ENCODE data around the gene SERF2. TPM values are rescaled to one million over a fixed set of nuclear protein-coding genes. Genes with fewer than 3 reads are reported as not detected.
A peak's percentile ranks its signal among the peaks of the same experiment; 100 is the strongest.

Gene SERF2
- total RNA-seq, 1 donor from 2014 or later = 942 TPM

DNA sequence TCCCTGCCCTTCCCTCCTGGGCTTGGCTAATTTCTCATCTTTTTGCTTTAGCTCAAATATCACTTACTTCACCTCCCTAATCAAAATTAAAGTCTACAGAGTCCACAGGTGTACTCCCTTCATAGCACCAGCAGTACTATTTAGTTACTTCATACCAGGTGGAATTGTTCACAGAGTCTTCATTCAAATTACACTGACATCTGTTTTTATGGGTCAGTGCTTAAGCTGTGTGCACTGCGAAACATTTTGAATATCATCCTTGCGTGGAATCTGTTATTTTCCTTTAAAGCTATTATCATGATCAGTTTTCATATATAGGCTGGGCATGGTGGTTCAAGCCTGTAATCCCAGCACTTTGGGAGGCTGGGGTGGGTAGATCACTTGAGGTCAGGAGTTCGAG lies 2.7 kb upstream of the SERF2 start:
- Histone ChIP-seq H3K36me3 (ENCODE audit: control insufficient read depth, insufficient read depth, low read length) (no peaks in the 10 kb centered on the region), H3K4me3 (ENCODE audit: low read depth, low read length) (no peak overlapping the region), H3K27me3 (ENCODE audit: control insufficient read depth, insufficient read depth, low read length) (no peaks in the 10 kb centered on the region)
- no peak for DNase-seq (ENCODE audit: low read depth)
- TF ChIP-seq, protein P1, sequence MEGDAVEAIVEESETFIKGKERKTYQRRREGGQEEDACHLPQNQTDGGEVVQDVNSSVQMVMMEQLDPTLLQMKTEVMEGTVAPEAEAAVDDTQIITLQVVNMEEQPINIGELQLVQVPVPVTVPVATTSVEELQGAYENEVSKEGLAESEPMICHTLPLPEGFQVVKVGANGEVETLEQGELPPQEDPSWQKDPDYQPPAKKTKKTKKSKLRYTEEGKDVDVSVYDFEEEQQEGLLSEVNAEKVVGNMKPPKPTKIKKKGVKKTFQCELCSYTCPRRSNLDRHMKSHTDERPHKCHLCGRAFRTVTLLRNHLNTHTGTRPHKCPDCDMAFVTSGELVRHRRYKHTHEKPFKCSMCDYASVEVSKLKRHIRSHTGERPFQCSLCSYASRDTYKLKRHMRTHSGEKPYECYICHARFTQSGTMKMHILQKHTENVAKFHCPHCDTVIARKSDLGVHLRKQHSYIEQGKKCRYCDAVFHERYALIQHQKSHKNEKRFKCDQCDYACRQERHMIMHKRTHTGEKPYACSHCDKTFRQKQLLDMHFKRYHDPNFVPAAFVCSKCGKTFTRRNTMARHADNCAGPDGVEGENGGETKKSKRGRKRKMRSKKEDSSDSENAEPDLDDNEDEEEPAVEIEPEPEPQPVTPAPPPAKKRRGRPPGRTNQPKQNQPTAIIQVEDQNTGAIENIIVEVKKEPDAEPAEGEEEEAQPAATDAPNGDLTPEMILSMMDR (IDR thresholded peaks at IDR 0.05; ENCODE audit: insufficient read depth, low read length, poor library complexity, severe bottlenecking) = no peak

DNA sequence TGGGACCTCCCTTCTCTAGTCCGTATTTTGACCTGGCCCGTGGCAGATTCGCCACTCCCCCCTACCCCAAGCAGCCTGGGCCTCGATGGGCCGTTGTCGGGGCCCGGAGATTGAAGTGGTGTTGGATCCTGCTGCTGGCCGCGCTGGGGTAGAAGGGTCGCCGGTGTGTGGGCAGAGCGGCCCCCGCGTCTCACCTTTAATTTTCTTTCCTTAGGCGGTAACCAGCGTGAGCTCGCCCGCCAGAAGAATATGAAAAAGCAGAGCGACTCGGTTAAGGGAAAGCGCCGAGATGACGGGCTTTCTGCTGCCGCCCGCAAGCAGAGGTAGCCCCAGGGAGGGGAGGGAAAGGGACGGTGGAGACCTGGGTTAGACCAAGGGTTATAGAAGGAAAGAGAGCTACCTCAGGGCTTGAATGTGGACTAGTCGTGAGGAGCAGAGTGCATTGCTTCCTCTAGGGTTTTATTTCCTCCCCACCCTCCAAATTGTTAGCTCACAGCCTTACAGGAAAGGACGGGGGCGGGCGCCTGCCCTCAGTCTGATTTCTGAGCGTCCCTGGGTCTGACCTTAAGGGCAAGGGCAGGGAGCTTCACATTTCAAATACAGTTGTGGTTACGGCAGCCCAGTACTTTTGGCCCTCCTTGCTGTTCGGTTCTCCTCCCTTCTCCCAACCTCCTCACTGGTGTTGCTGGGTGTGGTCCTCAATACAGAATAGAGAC lies 799 bp downstream of the SERF2 start:
- Histone ChIP-seq H3K36me3 (ENCODE audit: control insufficient read depth, insufficient read depth, low read length) (peaks cover 8% of the 10 kb centered on the region), H3K27me3 (ENCODE audit: control insufficient read depth, insufficient read depth, low read length) (no peaks in the 10 kb centered on the region), H3K4me3 (ENCODE audit: low read depth, low read length) (peak overlapping the region; percentile 92)
- TF ChIP-seq, protein P1 (IDR thresholded peaks at IDR 0.05; ENCODE audit: insufficient read depth, low read length, poor library complexity, severe bottlenecking) = no peak
- no peak for DNase-seq (ENCODE audit: low read depth)

- Histone ChIP-seq H3K36me3 (ENCODE audit: control insufficient read depth, insufficient read depth, low read length) (peaks cover 8% of the 10 kb centered on the region), H3K4me3 (ENCODE audit: low read depth, low read length) (peak overlapping the region; percentile 92), H3K27me3 (ENCODE audit: control insufficient read depth, insufficient read depth, low read length) (no peaks in the 10 kb centered on the region)
- no peak for DNase-seq (ENCODE audit: low read depth)
- TF ChIP-seq, protein P1 (IDR thresholded peaks at IDR 0.05; ENCODE audit: insufficient read depth, low read length, poor library complexity, severe bottlenecking) = no peak
These were observed 1.5 kb downstream of the SERF2 start for GRCh38 chr15:43793647-43794046.

DNA sequence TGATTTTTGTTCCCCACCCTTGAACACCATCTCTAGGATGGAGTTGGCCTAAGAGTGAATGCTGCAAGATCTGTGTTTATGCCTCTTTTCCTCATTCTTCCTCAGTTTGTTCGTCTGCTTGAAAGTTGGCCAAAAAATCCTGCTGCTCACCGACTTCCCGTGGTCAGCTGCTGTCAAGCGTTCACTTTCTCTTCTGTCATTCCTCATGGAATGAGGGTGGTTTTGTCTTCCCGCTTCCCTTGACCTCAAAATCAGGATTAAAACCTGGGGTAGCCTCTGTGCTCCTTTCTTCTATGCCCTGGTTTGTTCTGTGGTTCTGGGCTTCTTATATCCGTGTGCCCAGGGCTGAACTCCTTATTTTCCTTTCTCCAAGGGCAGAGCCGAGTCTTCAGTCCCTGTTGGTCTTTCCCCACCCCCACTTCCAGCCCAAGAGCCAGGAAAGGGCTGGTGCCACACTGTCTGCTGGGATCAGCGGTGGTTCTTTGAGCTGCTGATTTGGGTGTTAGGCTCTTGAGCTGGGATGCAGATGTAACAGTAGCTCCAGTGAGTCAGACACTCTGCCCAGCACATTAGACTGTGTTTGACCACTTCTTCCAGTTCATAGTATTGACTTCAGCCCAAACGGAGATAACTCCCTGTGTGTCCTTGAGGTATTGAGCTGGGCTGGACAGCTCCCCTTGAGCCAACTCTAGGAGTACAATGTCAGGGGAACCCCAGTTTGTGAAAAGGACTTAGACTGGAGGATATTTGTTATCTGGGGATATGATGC lies 2.3 kb downstream of the SERF2 start:
- Histone ChIP-seq H3K4me3 (ENCODE audit: low read depth, low read length) (no peak overlapping the region), H3K27me3 (ENCODE audit: control insufficient read depth, insufficient read depth, low read length) (no peaks in the 10 kb centered on the region), H3K36me3 (ENCODE audit: control insufficient read depth, insufficient read depth, low read length) (peaks cover 8% of the 10 kb centered on the region)
- TF ChIP-seq, protein P1 (IDR thresholded peaks at IDR 0.05; ENCODE audit: insufficient read depth, low read length, poor library complexity, severe bottlenecking) = no peak
- no peak for DNase-seq (ENCODE audit: low read depth)

GRCh38 chr15:43795197-43795596 lies 3.1 kb downstream of the SERF2 start:
- Histone ChIP-seq H3K36me3 (ENCODE audit: control insufficient read depth, insufficient read depth, low read length) (peaks cover 10% of the 10 kb centered on the region), H3K4me3 (ENCODE audit: low read depth, low read length) (no peak overlapping the region), H3K27me3 (ENCODE audit: control insufficient read depth, insufficient read depth, low read length) (no peaks in the 10 kb centered on the region)
- no peak for DNase-seq (ENCODE audit: low read depth)
- TF ChIP-seq, protein P1 (IDR thresholded peaks at IDR 0.05; ENCODE audit: insufficient read depth, low read length, poor library complexity, severe bottlenecking) = no peak
